Gastrocnemius medialis (tissue), 4 donors: ENCODE data around the gene TPRG1L.
"Not testable (repeated sequence)": the region's sequence is repeated elsewhere in the genome, so short reads cannot be mapped to it uniquely, and the experiment has no call there.

Experiments used
- POLR2A ChIP-seq, 2 donors: fragments of 450-650 bp; IDR thresholded peaks; one replicate each; pipeline ENCODE4 v1.6.1; 2017; ENCODE audit warnings: antibody characterized with exemption in 2 of 2, mild to moderate bottlenecking in 2 of 2, moderate library complexity in 2 of 2
- TF ChIP-seq, protein P1 (sequence below), 5 experiments: fragments of 450-650 bp in 3 of 5; fragments of 200-600 bp in 2 of 5; sonication (generic) in 2 of 5; IDR thresholded peaks in 4 of 5; conservative IDR thresholded peaks in 1 of 5; 1 replicate in 4 of 5; 2 replicates in 1 of 5; pipeline ENCODE4 v1.5.1; 2016 to 2019; ENCODE audit warnings: antibody characterized with exemption in 5 of 5, mild to moderate bottlenecking in 3 of 5, moderate library complexity in 3 of 5

DNA sequence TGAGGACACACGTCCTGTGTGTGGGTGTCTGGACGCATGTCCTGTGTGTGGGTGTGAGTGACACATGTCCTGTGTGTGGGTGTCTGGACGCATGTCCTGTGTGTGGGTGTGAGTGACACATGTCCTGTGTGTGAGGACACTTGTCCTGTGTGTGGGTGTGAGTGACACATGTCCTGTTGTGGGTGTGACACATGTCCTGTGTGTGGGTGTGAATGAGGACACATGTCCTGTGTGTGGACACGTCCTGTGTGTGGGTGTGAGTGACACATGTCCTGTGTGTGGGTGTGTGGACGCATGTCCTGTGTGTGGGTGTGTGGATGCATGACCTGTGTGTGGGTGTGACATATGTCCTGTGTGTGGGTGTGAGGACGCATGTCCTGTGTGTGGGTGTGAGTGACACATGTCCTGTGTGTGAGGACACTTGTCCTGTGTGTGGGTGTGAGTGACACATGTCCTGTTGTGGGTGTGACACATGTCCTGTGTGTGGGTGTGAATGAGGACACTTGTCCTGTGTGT is 39.4 kb upstream of the TPRG1L start:
- TF ChIP-seq, protein P1, sequence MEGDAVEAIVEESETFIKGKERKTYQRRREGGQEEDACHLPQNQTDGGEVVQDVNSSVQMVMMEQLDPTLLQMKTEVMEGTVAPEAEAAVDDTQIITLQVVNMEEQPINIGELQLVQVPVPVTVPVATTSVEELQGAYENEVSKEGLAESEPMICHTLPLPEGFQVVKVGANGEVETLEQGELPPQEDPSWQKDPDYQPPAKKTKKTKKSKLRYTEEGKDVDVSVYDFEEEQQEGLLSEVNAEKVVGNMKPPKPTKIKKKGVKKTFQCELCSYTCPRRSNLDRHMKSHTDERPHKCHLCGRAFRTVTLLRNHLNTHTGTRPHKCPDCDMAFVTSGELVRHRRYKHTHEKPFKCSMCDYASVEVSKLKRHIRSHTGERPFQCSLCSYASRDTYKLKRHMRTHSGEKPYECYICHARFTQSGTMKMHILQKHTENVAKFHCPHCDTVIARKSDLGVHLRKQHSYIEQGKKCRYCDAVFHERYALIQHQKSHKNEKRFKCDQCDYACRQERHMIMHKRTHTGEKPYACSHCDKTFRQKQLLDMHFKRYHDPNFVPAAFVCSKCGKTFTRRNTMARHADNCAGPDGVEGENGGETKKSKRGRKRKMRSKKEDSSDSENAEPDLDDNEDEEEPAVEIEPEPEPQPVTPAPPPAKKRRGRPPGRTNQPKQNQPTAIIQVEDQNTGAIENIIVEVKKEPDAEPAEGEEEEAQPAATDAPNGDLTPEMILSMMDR (IDR thresholded peaks at IDR 0.05 in 4 of 5, conservative IDR thresholded peaks at IDR 0.05 in 1 of 5) = not testable (repeated sequence)
- TF ChIP-seq POLR2A (IDR thresholded peaks at IDR 0.05) = not testable (repeated sequence)
